PFSK-1 (cell line): ENCODE results near the gene WNK2.

ENCODE experiments used
- FOXP2 ChIP-seq: optimal IDR thresholded peaks from 2 replicates; pipeline ENCODE3; 2011; ENCODE audit warnings: borderline replicate concordance, control low read depth, inconsistent platforms; ENCODE audit not compliant: insufficient read depth; ENCODE audit errors: extremely low read length, extremely low read depth
- POLR2AphosphoS5 ChIP-seq: IDR thresholded peaks from 2 replicates; pipeline ENCODE4 v1.6.1; 2012; ENCODE audit warnings: low read depth, mild to moderate bottlenecking, control low read depth, low read length, moderate library complexity
- REST ChIP-seq, 2 experiments: IDR thresholded peaks; 2 replicates each; pipeline versions ENCODE4 v1.6.1 to v1.8.0; 2011 to 2012; ENCODE audit warnings: low read depth in 2 of 2, low read length in 2 of 2, control low read depth in 1 of 2, inconsistent platforms in 1 of 2, mild to moderate bottlenecking in 1 of 2, moderate library complexity in 1 of 2; ENCODE audit not compliant: insufficient read depth in 1 of 2
- TAF1 ChIP-seq: IDR thresholded peaks from 2 replicates; pipeline ENCODE4 v1.6.1; 2012; ENCODE audit warnings: low read length, control low read depth, borderline replicate concordance; ENCODE audit not compliant: insufficient read depth

DNA sequence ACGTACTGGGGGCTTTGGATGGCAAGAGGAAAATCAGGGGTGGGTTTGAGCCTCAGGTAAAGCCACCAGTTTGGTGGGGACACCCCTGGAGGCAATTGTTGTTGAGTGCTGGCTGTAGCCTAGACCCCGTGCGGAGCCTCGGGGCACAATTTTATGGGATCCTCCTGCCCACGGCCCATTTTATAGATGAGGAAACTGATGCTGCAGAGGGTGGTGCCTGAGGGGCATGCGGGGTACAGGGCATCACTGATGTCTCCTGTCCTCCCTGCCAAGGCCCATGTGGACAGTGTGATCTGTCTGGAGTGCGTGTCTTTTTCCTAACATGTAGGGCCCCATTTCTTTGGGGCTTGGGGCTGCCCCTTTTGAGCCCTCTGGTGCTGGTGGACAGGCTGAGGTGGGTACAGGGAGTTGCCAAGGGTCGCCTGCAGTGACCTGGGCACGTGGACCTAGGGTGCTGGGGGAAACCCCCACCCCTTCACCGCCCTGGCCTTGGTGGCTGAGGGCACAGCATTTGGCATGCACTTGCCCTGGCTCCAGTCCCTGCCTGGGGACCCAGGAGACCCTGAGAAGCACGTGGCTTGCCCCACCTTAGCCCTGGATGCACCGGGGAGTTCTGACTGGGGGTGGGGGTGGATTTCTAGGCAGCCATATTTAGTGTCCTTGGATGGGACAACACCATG lies 22.1 kb downstream of the WNK2 start:
- TF ChIP-seq REST (IDR thresholded peaks at IDR 0.05; ENCODE audit: insufficient read depth in 1 of 2, low read depth in 2 of 2, low read length in 2 of 2) (no peak), TAF1 (no peak), POLR2AphosphoS5 (no peak), FOXP2 (no peak)
